Left forelimb (tissue), 1 donor: Measurements from ENCODE around the gene NR6A1.

Experiments
- DNase-seq: peaks from one replicate; pipeline ENCODE4 v3.0.0-alpha.2; 2018; ENCODE audit warnings: low spot score

Gene NR6A1

GRCh38 chr9:124658165-124659017 is 112.7 kb downstream of the NR6A1 start:
- DNase-seq = peak; percentile 82

- DNase-seq = no peak
These were observed 113.6 kb downstream of the NR6A1 start for GRCh38 chr9:124657516-124657915.

- no peak for DNase-seq
These were observed 116.7 kb downstream of the NR6A1 start for GRCh38 chr9:124654431-124654830.

GRCh38 chr9:124652615-124653393 is 118.3 kb downstream of the NR6A1 start:
- DNase-seq = no peak

- DNase-seq = no peak
These were observed 118.9 kb downstream of the NR6A1 start for GRCh38 chr9:124652203-124652602.

- no peak for DNase-seq
These were observed 125.8 kb downstream of the NR6A1 start for GRCh38 chr9:124645274-124645673.

- DNase-seq = no peak
These were observed 131.5 kb downstream of the NR6A1 start for GRCh38 chr9:124639637-124640036.

- DNase-seq = no peak
These were observed 135.8 kb downstream of the NR6A1 start for GRCh38 chr9:124635285-124635684.

- DNase-seq = no peak
These were observed 139.0 kb downstream of the NR6A1 start for GRCh38 chr9:124632077-124632621.

- DNase-seq = no peak
These were observed 139.8 kb downstream of the NR6A1 start for GRCh38 chr9:124631326-124631725.

- no peak for DNase-seq
These were observed 141.5 kb downstream of the NR6A1 start for GRCh38 chr9:124629600-124629999.

- DNase-seq = no peak
These were observed 142.4 kb downstream of the NR6A1 start for GRCh38 chr9:124628741-124629140.

GRCh38 chr9:124626276-124626675 is 144.8 kb downstream of the NR6A1 start:
- no peak for DNase-seq

GRCh38 chr9:124625087-124625486 is 146.0 kb downstream of the NR6A1 start:
- no peak for DNase-seq

- no peak for DNase-seq
These were observed 146.4 kb downstream of the NR6A1 start for GRCh38 chr9:124624735-124624992.

- DNase-seq = no peak
These were observed 147.0 kb downstream of the NR6A1 start for GRCh38 chr9:124623966-124624734.

GRCh38 chr9:124622882-124623281 is 148.2 kb downstream of the NR6A1 start:
- no peak for DNase-seq

GRCh38 chr9:124621371-124622328 is 149.5 kb downstream of the NR6A1 start:
- DNase-seq = no peak

- DNase-seq = no peak
These were observed 152.6 kb downstream of the NR6A1 start for GRCh38 chr9:124618476-124618875.

- DNase-seq = peak; percentile 86
These were observed 153.5 kb downstream of the NR6A1 start for GRCh38 chr9:124617477-124618141.

- DNase-seq = no peak
These were observed 154.2 kb downstream of the NR6A1 start for GRCh38 chr9:124616961-124617360.
